GM21723 (cell line): ENCODE data around the gene ARNT2.

Source experiments
- ATAC-seq: cut with Tn5 transposase; IDR thresholded peaks from one replicate; pipeline ENCODE4 v1.9.1; 2021; ENCODE audit warnings: mild to moderate bottlenecking, moderate library complexity; ENCODE audit not compliant: unreplicated experiment

Gene ARNT2

GRCh38 chr15:80441041-80441440, 36.9 kb downstream of the ARNT2 start:
- ATAC-seq = no peak

- no peak for ATAC-seq
Measured at GRCh38 chr15:80441714-80442113, 37.5 kb downstream of the ARNT2 start.

GRCh38 chr15:80442728-80443403, 38.7 kb downstream of the ARNT2 start:
- no peak for ATAC-seq

DNA sequence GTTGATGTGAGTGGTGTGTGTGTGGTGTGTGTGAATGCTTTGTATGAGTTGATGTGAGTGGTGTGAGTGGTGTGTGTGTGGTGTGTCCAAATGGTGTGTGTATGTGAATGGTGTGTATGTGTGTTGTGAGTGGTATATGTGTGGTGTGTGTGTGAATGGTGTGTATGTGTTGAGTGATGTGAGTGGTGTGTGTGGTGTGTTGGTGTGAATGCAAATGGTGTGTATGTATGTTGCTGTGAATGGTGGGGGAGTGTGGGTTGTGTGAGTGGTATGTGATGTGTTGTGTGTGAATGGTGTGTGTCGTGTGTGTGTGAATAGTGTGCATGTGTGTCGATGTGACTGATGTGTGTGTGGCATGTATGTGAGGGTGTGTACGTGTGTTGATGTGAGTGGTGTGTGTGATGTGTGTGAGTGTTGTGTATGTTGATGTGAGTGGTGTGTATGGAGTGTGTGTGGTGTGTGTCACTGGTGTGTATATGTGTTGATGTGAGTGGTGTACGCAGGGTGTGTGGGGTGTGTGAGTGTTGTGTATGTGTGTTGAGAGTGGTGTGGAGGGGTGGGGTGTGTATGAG, 40.6 kb downstream of the ARNT2 start:
- no peak for ATAC-seq

DNA sequence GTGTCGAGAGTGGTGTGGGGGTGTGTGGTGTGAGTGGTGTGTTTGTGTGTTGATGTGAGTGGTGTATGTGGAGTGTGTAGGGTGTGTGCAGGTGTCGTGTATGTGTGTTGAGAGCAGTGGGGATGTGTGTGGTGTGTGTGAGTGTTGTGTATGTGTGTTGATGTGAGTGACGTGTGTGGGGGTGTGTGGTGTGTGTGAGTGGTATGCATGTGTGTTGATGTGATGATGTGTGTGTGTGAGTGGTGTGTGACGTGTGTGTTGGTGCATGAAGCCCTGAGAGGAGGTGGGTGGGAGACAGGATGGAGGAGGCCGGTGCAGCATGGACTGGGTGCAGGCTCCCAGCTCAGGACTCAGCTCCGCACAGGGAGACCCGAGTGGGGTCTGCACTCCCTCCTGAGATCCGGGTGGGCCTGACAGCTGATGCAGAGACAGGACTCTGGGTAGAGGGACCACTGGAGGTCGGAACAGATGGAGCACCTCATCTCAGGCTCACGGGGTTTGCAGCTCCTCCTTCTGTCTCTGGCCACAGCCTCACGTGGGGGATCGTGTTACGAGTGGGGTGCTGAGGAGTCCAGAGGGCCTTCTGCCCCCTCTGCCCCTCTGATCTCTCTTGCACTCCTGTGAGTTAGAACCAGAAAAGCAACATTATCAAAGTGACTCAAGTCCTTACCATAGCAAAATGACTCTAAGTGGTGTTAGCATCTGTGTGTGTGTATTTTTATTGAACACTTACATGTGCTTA, 41.3 kb downstream of the ARNT2 start:
- no peak for ATAC-seq

GRCh38 chr15:80447077-80447476, 42.9 kb downstream of the ARNT2 start:
- no peak for ATAC-seq

DNA sequence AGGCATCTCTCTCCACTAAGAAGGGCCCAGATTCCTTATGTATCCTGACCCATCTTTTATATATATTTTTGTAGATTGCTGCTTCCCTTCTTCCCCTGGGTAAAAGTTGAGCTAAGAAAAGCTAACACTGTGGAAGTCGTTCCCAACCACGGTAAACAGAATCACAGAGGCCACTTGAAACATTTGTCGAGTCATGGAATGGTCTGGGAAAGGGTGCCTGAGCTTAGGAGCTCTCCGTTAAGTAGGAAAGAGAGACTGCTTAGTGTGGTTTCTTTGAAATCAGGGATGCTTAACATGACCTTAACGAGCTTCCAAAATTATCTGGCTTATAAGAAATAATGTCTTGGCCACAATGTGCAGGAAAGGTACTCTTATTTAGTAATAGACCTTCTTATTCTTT, 45.6 kb downstream of the ARNT2 start:
- no peak for ATAC-seq

DNA sequence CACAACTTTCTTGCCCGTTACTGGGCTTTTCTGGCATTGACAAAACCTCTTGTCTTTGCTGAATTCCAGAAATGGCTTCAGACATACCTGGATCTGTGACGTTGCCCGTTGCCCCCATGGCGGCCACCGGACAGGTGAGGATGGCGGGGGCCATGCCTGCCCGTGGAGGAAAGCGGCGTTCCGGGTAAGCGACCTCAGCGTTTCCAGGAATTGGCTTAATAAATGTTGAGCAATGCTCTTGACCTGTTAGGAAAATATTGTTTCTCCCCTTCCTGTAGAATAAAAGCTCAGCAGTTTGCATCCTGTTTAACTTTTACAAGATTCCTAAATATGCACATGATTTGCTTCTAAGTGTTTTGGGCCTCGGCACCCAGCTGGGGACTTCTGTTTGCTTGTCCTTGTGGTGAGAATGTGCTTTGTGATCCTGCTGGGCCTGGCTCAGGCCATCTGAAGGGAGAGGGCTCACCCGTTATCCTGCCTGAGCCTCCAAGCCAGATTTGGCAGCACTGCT, 46.7 kb downstream of the ARNT2 start:
- ATAC-seq = no peak

DNA sequence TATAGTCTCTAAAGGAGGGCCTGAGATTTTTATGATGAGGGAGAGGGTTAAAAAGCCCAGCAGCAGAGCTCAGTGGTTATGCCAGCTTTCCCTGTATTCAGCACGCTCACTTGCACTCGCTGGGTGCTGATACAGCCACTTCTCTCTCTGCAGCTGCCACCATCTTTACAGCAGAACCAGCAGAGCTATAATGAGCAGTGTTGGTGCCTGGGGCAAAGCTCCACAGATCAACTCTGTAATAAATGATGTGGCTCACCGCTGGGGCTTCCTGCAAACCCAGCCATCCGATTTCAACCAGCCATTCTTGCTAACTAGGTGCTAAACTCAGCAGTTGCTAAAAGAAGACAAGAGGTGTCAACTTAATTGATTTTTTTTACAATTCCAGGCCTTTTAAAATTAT, 48.0 kb downstream of the ARNT2 start:
- no peak for ATAC-seq

GRCh38 chr15:80455051-80455648, 51.0 kb downstream of the ARNT2 start:
- ATAC-seq = no peak

DNA sequence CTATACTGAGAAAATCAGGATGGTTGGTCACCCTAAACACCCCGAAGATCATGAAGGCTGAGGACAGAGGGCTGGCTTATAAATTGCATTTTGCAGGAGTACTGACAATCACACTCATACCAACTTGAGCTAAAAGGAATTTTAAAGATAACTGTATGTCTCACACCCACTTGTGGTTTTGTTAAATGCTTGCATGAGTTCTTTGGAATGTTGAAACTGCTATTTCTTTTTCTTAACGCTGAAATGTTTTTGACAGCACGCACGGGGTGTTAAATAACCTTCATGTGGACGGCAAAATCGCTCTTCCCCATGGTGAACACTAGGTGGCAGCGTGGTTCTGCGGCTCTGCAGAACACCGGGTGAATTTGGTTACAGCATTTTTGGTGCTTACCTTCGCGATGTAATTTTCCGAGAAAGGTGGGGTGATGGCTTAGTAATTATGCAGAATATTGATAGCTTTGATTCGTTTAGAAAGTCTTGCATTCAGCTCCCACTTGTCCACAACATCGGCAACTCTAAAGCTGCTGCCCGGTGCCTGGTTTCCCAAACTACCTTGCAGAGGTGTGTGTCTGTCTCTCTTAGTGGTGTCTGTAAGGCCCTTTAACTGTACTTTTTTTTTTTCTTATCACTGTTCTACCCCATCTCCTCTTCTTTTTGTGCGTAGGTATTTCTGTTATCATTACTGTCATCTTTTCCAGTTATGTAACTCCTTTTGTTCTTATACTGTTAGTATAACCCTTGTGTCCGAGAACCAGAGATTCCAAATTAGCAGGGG, 51.7 kb downstream of the ARNT2 start:
- ATAC-seq = no peak

GRCh38 chr15:80456517-80457492, 52.6 kb downstream of the ARNT2 start:
- no peak for ATAC-seq

GRCh38 chr15:80457896-80458295, 53.7 kb downstream of the ARNT2 start:
- no peak for ATAC-seq

GRCh38 chr15:80458580-80458979, 54.4 kb downstream of the ARNT2 start:
- ATAC-seq = no peak

DNA sequence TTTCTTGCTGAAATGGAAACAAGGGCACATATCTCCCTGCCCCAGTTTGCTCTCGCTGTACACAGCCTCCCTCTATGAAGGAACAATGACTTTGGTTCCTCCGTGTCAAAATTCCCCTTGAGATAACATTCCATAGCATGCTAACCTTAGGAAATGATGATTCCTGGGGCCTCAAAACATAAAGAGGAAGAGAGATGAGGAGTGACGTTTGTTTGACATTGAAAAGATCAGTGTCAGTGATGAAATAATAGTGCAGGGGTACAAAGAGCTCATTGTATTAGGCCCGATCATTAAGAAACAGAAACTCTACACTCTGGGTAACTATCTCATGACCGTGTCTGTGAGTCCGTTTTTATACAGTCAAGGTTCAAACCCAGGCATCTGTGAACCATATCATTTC, 55.2 kb downstream of the ARNT2 start:
- ATAC-seq = no peak

DNA sequence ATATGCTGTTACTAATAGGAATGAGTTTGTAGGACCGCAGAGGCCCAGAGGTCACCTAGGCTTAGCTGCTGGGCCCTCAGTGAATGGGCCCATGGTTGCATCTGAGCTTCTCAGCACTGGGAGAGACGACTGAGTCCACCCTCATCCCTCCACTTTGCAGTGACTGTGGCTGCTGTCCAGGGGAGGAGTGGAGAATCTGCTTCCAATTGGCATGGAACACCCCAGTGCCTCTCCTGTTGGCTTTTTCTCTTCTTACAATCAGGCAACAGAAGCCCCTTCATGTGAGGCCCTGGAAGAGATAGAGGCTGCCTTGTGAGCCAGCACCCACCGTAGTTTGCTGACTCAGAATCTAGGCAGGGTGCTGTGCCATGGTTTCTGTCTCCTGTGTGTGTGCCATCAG, 55.6 kb downstream of the ARNT2 start:
- no peak for ATAC-seq

DNA sequence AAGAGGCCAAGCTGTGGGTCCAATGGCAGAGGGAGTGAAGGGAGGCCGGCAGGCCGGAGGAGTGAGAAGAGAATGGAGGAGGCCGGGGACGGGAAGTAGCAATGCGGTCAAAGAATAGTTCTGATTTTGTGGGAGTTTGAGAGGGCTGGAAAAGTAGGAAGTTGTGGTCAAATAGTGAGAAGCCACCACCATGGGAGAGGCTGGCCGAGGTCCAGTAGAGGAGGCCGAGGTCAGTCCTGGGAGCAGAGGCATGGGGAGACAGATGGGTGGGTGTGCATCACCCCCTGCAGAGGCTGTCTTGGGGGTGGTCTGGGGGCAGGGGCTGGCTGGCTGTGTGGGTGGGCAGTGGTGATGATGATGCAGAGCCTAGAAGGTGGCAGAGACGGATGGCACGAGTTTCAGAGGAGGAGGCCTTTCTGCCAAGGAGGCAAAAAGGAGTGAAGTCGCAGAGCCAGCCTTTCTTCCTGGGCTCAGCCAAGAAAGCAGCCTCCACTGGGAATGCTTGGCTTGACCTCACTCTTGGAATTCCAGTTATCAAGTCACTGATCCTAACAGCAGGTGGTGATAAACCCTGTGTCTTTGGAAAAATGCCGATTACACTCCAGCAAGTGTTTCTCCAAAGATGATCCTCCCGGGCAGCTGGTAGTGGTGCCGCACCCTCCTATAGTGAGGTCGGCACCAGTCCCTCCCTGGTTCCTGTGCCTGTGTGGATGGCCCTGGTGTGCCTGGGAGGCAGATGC, 57.3 kb downstream of the ARNT2 start:
- ATAC-seq = no peak

DNA sequence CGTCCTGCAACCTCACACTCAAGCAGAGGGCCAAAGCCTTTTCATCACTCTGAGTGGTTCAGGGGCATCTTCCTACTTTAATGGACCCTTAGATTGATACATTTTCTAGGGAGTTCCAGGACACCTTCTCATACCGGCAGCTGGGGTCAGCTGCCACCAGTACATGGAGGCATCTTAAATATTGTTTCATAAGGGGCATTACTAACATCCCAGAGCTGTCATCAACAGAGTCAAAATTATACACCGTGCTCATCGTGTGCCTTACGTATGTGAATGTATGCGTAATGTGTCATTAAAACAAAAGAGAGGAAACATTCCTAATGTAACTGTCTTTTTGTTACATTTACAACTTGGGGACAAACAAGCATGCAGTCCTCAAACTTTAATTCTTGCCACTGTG, 57.9 kb downstream of the ARNT2 start:
- no peak for ATAC-seq
